ENCODE data around the gene C3orf49. TPM values are rescaled to one million over a fixed set of nuclear protein-coding genes. Genes with fewer than 3 reads are reported as not detected.

The C3orf49 gene
- total RNA-seq, 2 donors from 2014 or later = not detected

GRCh38 chr3:63869940-63870614 lies 51.0 kb downstream of the C3orf49 start:
- DNase-seq (ENCODE audit: low spot score) = no peak
- intact Hi-C loops (cut with DNase I) = loop anchor here (10.0 kb wide), 1 partner anchor 125 kb away; no protein-coding TSS in a partner anchor

GRCh38 chr3:63870615-63871005 lies 51.5 kb downstream of the C3orf49 start:
- TF ChIP-seq POLR2A (IDR thresholded peaks at IDR 0.05) (no peak), POLR2AphosphoS5 (IDR thresholded peaks at IDR 0.05) (no peak), CTCF (IDR thresholded peaks at IDR 0.05) (no peak)
- Histone ChIP-seq H3K4me3 (no peak overlapping the region), H3K27ac (no peak overlapping the region), H3K9me3 (no peaks in the 10 kb centered on the region), H3K36me3 (no peaks in the 10 kb centered on the region), H3K27me3 (replicated peaks; ENCODE audit: insufficient read depth) (no peaks in the 10 kb centered on the region), H3K4me1 (replicated peaks) (no peaks in the 10 kb centered on the region)
- intact Hi-C loops (cut with DNase I) = loop anchor here (10.0 kb wide), 1 partner anchor 124 kb away; no protein-coding TSS in a partner anchor
- WGBS = 69% methylated on average over 2 of the region's 2 CpGs
- DNase-seq (ENCODE audit: low spot score) = no peak

More at GRCh38 chr3:63869940-63870614, 51.0 kb downstream of the C3orf49 start:
- Histone ChIP-seq H3K36me3 (no peaks in the 10 kb centered on the region), H3K4me1 (replicated peaks) (no peaks in the 10 kb centered on the region), H3K4me3 (no peak overlapping the region), H3K27ac (no peak overlapping the region), H3K9me3 (no peaks in the 10 kb centered on the region), H3K27me3 (replicated peaks; ENCODE audit: insufficient read depth) (no peaks in the 10 kb centered on the region)
- no peak for TF ChIP-seq CTCF (IDR thresholded peaks at IDR 0.05)
- WGBS = 87% methylated on average over 3 of the region's 3 CpGs

- Histone ChIP-seq H3K9me3 (no peaks in the 10 kb centered on the region), H3K27me3 (replicated peaks; ENCODE audit: insufficient read depth) (no peaks in the 10 kb centered on the region), H3K27ac (no peak overlapping the region), H3K4me1 (replicated peaks) (no peaks in the 10 kb centered on the region), H3K36me3 (no peaks in the 10 kb centered on the region), H3K4me3 (no peak overlapping the region)
- intact Hi-C loops (cut with DNase I) = loop anchor here (10.0 kb wide), 1 partner anchor 122 kb away; no protein-coding TSS in a partner anchor
- 96% methylated on average over 2 of the region's 2 CpGs for WGBS
- no peak for DNase-seq (ENCODE audit: low spot score)
- TF ChIP-seq POLR2AphosphoS5 (IDR thresholded peaks at IDR 0.05) = no peak
- no peak for TF ChIP-seq CTCF (IDR thresholded peaks at IDR 0.05)
- TF ChIP-seq POLR2A (IDR thresholded peaks at IDR 0.05) = no peak
Observed at GRCh38 chr3:63872135-63872924, 53.2 kb downstream of the C3orf49 start.

- no peaks in the 10 kb centered on the region for H3K4me1 ChIP-seq (replicated peaks)
- H3K9me3 ChIP-seq = no peaks in the 10 kb centered on the region
- H3K27ac ChIP-seq = no peak overlapping the region
- 94% methylated on average over 3 of the region's 3 CpGs for WGBS
- TF ChIP-seq POLR2A (IDR thresholded peaks at IDR 0.05) (no peak), CTCF (IDR thresholded peaks at IDR 0.05) (no peak), POLR2AphosphoS5 (IDR thresholded peaks at IDR 0.05) (no peak)
- no peak overlapping the region for H3K4me3 ChIP-seq
- no peak for DNase-seq (ENCODE audit: low spot score)
- H3K36me3 ChIP-seq = no peaks in the 10 kb centered on the region
- H3K27me3 ChIP-seq (replicated peaks; ENCODE audit: insufficient read depth) = no peaks in the 10 kb centered on the region
- intact Hi-C loops (cut with DNase I) = loop anchor here (10.0 kb wide), 1 partner anchor 120 kb away; no protein-coding TSS in a partner anchor
Observed at GRCh38 chr3:63874769-63875168, 55.7 kb downstream of the C3orf49 start.
